ENCODE data around the gene ANO2.
"Not testable (repeated sequence)": the region's sequence is repeated elsewhere in the genome, so short reads cannot be mapped to it uniquely, and the experiment has no call there.

Gene ANO2

DNA sequence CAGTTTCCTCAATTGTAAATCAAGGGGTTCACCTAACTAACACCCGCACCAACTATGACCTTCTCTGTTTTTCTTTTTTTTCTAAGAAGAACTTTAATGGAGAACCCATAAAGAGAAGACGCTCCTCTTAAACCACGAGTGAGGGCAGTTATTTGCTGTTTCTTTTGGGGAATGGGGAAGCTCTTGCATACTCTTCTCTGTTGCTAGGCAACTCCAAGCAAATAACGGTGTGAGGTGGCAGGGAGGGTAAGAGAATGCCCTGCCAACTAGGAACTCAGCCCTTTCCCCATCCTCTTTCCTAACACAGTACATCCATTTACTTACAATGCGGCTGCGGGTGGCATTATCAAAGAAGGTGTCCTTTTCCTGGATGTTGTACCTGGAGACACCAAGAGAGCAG, 114.9 kb downstream of the ANO2 start:
- DNase-seq (ENCODE audit: low read depth, low spot score): no peak

DNA sequence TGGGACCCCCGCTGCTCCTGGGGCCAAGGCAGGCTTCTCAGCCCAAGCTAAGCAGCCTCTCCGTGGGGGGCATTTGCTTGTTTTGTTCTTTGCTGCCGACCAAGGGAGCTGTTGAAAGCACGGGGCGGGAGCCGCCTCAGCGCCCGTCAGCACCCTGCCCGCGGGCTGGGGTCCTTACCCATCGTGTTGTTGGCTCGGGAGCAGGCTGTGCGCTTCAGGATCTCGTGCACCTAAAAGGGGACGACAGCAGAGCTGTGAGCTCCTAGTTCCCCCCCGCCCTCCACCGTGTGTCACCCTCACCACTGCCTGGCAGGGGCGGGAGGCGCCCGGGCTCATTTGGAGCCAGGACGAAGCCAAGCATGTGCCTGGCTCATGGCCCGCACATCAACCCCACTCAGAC, 117.5 kb downstream of the ANO2 start:
- no peak for DNase-seq (ENCODE audit: low read depth, low spot score)

DNA sequence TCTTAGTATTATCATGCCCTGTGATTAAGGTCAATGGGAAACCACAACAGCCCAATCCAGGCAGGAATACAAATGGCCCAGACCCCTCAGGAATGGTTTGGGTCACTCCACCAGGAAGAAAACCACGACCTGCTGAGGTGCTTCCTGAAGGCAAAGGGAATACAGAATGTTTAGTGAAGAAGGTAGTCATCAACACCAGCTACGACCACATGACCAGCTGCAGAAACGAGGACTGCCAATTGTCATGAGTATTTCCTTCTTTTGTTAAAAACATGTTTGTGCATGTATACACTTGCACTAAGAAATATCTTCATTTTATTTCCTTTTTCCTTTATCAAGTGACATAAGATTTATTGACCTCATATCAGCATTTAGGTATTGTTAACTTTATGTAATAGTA, 119.3 kb downstream of the ANO2 start:
- DNase-seq (ENCODE audit: low read depth, low spot score): not testable (repeated sequence)

DNA sequence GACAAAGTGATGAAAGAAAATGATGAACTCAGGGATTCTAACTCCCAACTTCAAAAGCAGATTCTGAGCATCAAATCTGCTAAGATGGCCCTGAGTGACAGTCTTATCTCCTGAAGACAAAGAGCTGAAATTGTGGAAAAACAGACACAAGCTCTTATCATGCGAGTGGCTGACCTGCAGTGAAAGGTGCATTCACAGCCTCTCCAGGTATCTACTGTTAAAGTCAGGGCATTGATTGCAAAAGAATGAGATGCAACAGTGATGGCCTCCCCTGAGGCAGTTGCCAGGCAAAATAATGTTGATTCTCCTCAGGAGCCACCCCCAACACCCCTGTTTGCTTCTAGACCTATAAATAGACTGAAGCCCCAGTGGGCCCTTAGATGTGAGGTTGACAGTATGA, 126.2 kb downstream of the ANO2 start:
- not testable (repeated sequence) for DNase-seq (ENCODE audit: low read depth, low spot score)

DNA sequence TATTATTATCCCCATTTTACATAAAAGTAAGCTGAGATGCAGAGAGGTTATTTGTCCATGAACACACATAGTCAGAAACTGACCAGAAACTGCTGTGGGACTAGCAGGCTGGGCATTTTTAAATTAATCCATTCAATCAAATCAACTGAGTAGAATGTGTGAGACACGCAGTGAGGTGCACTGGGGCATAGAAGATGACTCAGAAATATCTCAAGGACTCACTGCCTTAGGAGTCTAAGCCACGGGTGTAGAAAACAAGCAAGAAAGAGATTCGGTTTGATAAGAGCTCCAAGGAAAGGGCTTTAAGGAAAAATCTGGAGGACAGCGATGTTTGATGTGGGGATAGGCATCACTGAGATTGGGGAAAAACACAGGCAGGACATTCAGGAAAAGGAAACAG, 127.8 kb downstream of the ANO2 start:
- no peak for DNase-seq (ENCODE audit: low read depth, low spot score)

DNA sequence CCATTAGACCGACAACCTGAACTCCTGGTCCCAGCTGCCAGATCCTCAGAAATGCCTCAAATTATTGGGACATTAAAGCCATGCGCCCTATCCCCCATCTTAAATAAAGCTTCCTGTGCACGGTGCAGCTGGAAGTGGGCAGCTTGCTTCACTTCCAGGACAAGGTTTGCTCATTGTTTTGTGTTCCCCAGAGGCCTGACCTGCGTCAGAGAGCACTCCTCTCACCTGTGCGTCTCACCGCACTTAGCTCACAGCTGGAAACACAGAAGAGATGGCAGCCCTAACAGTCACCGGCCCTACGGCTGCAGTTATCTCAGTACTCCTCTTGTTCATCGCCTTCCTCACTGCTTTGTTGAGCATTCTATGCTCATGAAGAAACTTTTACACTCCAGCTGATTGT, 135.5 kb downstream of the ANO2 start:
- DNase-seq (ENCODE audit: low read depth, low spot score): no peak

DNA sequence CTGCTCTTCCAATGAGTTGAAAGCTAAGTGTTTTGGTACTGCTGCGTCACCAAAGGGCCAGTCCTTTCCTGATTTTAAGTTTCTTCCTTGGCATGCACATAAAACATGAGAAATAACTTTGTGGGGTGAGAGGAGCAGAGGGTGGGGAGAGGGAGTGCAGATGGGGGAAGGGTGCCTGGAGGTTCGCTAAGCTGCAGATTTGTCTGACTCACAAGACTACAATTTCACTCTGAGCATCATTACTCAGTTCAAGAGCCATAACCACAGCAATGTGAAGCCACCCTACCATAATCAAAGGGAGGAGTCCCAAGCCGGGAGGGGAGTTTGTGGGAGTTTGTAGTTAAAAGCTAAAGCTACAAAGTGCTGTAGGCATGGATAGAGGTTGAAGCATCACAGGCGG, 136.1 kb downstream of the ANO2 start:
- no peak for DNase-seq (ENCODE audit: low read depth, low spot score)

DNA sequence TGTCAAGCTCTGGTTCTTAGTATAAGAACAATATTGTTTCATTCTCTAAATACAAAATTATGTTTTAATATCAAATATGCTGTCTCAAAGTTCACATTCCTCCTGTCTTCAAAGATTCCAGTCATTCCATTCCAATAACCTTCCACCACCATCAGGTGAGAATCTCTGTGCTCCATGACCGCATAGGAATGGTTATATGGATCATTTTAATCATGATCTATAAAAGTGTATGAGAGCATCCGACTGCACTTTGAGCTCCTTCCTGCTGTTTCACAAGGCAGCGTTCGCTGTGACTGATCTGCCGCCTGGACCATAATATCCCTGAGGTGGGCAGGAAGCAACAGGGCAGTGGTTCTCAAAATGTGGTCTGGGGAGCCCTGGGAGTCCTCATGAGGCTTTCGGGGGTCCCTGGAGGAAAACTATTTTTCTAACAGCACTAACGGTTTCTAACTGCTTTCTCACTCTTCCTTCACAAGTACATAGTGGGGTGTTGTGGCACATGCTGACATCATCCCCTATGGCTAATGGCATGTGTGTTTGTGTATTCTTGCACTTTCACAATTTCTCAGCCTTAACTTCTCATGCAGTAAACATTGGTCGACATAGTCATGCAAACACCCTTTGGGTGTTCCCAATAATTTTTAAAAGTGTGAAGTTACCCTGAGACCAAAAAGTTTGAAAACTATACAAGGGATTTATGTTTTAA, 137.4 kb downstream of the ANO2 start:
- DNase-seq (ENCODE audit: low read depth, low spot score): no peak

DNA sequence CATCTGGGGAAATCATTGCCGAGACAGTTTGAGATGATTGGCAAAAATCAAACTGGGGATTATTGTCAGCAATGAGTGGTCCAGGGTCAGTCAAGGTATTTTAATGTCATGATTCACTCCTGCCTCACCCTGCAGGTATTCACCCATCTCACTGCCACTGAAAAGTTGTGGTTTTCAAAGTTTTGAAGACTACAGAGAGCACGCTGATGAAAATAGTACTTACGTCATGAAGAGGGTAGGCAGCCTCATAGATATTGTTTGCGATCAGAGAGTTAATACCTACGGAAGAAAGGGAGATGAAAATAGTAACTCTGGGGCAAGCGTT, 138.0 kb downstream of the ANO2 start:
- no peak for DNase-seq (ENCODE audit: low read depth, low spot score)

DNA sequence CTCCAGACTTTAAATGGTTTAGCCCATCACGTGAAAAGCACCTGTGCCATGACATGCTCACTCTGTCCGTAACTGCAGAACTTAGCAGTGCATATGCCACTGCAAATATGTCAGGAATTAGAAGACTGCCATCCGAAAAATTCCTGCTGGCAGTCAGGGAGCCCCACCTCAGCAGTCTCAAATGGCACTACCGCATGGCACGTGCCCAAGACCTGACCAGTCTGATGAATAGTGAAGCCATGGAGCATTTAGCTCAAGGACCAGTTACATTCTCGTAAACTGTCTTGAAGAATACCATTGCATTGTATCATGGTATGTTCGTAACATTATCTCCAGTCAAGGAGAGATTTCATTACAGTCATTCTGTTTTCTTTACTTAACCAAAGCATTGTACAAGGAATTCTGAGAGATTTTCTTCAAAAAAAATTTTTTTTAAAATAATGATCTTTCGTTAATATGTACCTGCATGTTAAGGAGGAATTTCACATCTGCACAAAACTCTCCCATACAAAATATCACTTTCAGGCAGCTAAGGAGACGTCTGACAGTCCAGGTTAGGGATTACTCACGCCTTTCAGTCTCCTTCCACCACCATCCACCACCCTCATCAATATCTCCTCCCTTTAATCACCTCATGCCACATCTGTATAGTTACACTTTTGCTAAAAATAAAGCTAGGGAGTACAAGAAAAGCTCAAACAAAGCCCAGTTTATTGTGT, 138.5 kb downstream of the ANO2 start:
- DNase-seq (ENCODE audit: low read depth, low spot score): no peak

DNA sequence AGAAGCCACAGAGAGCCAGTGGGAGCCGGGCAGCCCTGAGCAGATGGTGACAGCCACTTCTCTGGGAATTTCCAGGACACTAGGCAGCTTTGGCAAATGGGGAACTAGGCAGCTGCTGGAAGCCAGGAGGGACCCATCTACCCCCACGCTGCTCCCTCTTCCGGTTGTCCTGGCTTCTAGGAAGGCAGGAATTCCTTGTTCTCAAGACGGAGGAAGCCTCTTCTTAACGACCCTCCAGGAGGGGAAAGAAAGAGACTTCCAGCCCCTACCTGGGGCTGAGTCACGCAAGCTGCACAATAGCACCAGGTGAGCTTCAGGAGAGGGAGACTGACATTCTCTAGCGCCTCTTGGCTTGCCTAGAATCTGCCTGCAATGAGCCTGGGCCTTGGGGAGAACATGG, 141.5 kb downstream of the ANO2 start:
- no peak for DNase-seq (ENCODE audit: low read depth, low spot score)

DNA sequence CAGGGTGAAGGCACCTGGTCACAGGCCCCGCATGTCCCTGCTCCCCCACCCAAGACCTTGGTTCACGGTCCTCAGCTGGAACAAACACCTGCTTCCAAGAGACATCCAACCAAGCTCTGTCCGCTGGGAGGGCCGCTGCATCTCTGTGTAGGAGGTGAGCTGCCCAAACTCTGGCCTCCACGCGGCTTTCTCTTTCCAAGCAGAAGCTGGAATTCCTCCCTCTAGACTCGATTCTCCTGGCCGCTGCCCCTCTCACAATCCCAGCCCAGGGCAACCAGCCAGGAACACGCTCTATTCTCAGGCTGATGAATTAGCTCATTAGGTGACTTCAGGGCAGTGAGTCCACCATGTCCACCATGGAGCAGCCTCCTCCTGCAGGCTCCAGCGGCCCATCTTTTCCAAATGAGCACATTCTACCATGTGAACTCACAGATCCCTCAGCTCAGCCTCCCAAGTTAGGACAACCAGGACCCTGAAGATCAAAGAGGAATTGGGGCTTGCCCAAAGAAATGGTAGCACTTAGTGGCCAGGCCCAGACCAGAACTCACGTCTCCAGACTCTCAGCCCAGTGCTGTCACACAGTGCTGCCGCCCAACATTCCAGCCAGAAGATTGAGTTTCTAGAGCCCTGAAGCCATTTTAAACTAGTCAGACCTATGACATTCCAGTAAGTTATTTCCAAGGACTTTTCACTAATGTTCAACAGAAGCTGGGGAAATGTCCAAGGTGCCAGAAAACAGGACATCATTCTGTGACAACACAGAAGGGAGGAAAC, 146.6 kb downstream of the ANO2 start:
- no peak for DNase-seq (ENCODE audit: low read depth, low spot score)

DNA sequence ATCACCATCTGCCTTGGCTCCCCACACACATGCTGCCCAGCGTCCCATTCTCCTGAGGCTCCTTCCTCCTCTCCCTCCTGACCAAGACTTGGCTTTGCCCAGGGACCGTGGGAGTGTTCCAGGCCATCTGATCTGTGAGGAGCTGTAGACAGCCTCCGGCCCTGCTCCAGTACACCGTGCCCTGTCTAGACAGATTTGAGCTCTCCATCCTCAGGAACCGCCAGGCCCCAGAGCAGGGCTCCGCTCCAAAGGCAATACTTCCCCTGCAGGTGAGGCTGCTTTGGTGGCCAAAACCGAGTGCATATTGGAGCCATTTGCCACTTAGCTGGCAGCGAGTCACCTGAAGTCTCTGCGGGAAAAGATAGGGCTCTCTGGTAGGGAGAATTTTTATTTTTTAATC, 147.4 kb downstream of the ANO2 start:
- no peak for DNase-seq (ENCODE audit: low read depth, low spot score)

DNA sequence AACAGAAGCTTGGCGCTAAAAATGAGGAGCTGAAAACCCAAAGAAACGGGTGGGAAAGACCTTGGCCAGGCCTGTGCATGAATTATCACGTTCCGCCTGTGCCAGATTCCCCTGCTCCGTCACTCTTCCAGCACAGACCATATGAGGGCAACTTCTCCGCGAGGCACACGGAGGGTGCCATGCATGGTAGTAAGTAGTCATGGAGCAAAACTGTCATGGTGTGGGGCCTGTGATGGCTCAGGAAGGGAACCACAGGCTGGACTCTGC, 148.2 kb downstream of the ANO2 start:
- DNase-seq (ENCODE audit: low read depth, low spot score): no peak

DNA sequence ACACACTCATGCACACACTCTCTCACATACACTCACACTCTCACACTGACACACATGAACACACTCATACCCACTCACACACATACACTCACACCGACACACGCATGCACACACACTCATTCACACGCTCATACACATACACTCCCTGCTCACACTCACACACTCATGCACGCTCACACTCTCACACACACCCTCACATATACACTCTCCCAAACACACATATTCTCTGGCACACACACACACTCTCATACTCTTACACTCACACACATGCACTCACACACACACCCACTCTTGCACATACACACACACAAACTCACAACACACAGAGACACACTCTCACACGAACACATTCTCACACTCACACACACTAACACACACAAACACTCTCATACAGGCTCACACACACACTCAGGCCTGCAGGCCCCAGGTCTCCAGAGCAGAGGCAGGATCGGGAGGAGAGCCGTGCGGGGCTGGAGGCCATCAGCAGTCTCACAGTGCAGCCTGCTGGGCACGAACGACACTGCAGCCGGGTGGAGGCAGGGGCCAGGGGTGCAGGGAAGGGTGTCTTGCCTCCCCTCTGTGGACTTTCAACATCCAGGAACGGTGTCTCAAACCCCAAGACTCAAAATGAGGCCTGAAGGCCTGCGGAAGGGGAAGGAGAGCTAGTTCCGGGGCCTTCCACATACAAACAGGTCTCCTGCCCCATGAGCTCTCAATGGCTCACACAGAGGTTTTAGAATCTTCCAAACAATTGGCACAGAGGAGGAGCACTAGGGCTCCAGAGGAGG, 148.7 kb downstream of the ANO2 start:
- no peak for DNase-seq (ENCODE audit: low read depth, low spot score)

DNA sequence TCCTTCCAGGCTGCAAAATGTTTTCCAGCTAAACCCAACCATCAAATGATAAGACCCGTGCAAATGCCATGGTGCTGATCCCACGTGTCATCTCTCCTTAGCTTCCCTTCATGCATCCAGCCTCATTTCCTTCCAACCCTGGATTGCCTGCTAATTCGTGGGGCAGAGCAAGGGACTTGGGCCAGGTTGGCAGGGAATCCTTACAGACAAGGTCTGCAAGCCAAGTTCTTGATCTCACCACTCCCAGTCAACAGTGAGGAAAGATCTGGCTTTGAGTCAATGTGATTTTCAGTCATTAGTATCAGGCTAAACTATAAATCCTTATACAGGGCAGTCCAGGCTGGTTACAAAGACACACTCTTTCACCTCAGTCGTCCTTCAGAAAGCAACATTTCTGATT, 150.9 kb downstream of the ANO2 start:
- DNase-seq (ENCODE audit: low read depth, low spot score): no peak

DNA sequence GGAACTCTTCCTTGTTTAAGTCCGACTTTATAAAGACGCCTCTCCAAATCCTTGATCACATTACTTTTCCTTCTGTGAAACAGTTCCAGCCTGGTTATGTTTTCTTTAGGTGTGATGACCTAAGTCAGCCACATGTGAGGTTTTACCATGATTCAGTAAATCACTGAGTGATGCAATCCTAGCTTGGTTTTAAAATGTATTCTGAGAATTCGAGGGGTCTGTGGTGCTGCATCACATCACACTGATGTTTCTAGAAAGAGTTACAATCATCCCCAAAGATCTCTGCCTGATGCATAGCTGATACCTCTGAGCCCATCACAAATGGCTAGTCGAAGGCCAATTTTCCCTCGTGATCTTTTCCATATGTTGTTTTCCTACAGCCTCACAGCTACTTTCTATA, 152.7 kb downstream of the ANO2 start:
- no peak for DNase-seq (ENCODE audit: low read depth, low spot score)

DNA sequence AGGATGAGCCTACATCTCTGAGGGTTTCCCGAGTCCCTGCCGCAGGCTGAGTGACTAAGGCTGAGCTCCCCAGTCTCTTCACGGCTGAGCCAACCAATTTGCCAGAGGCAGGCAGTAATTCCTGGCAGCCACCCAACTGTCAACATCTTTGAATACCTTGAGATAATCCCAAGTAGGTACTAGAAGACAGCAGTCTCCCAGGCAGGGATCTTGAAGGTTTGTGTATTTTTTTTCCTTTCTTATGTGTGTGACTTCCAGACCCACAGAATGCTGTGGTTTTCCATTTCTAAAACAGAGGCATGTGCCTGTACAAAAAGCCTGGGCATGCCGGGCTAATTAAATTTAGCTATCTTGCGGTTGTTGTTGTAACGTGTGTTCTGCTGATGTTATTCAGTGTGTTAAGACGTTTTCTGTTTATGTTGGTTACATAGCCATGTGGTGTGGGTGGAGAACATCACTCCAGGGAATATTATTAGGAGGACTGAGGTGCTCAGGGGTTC, 155.5 kb downstream of the ANO2 start:
- DNase-seq (ENCODE audit: low read depth, low spot score): no peak

DNA sequence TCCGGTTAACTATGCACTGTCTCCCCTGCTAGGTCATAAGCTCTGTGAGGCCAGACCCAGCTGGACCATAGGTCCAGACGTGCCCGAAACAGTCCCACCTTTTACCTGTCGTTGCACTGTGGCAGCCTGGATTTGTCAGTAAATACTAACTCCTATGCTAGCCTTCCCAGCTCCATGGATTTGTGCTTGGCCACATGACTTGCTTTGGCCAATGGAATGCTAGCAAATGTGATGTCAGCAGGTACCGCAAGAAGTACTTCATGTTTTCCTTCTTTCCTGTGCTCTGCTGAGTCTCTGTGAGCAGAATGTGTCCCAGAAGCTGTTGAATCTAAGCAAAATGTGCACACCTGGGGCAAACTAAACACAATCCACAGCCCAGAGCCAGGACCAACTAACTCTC, 157.2 kb downstream of the ANO2 start:
- no peak for DNase-seq (ENCODE audit: low read depth, low spot score)

DNA sequence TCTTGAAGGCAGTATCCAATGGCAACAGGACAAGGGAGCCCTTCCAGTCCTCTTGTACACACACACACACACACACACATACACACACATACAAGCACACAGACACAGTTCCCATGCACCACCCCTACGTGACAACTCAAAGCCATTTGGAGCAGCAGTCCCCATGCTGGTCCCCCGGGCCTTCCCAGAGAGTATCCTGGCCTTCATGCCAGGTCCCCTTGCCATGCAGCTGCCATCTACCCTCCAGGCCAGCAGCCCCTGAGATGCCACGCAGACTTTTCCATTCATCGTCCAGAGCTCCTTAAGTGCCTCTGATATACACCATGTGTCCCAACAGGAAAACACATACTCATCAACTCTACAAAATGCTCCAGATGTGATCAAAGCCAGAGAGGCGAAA, 159.5 kb downstream of the ANO2 start:
- DNase-seq (ENCODE audit: low read depth, low spot score): no peak

DNA sequence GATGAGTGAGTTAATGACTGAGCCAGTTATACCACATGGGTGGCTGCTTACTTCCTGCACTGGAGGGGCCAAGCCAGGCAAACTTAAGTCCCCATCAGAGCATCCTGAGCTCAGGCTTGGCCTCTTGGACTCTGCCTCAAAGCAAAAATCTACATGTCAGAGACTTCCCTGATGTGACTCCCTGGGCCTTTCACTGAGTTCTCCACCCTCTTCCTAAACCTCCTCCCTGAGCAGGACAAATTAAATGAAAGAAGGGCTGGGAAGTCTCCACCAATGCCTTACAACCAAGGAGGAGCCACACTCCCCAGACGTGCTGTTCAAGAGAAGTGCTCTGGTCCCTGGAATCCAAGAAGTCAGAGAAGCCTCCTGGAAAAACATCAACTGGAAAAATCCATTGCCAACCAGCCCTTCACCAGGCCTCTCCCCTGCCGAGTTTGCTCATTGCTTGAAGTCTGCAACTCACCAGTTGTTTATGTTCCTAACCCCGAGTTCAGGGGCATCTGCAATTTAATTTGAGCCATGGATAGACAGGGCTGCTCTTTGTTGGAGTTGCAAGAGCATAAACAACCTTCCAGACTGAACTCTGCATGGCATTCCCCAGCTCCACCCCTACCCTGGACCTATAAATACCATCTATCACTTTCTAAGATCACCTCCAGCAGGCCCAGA, 160.5 kb downstream of the ANO2 start:
- no peak for DNase-seq (ENCODE audit: low read depth, low spot score)

All from smooth muscle cell of the brain vasculature (primary cell).